AML-193 (cell line): Measurements from ENCODE around the gene ITIH4.

Source experiments
- DNase-seq, 2 experiments: peaks; one replicate each; lab custom pipeline; 2025; lab: John Stamatoyannopoulos, UW

The ITIH4 gene

GRCh38 chr3:52830535-52831258 is at the start of gene ITIH4:
TSS of gene ITIH4 (minus strand) at chr3:52830672. CDS start at chr3:52830642, 30 bp downstream.
- no peak for DNase-seq

- no peak for DNase-seq
Observed at GRCh38 chr3:52880047-52880446, 49.6 kb upstream of the ITIH4 start.

GRCh38 chr3:52879581-52879980 is 49.1 kb upstream of the ITIH4 start:
- DNase-seq, result no peak

- DNase-seq, result no peak
Observed at GRCh38 chr3:52879090-52879489, 48.6 kb upstream of the ITIH4 start.

- no peak for DNase-seq
Observed at GRCh38 chr3:52877085-52877484, 46.6 kb upstream of the ITIH4 start.

GRCh38 chr3:52874864-52875587 is 44.6 kb upstream of the ITIH4 start:
- DNase-seq, result no peak

GRCh38 chr3:52874160-52874701 is 43.8 kb upstream of the ITIH4 start:
- DNase-seq, result no peak

GRCh38 chr3:52873433-52874159 is 43.1 kb upstream of the ITIH4 start:
- DNase-seq, result no peak

GRCh38 chr3:52872245-52872644 is 41.8 kb upstream of the ITIH4 start:
- DNase-seq, result no peak

GRCh38 chr3:52871761-52872160 is 41.3 kb upstream of the ITIH4 start:
- DNase-seq, result no peak

GRCh38 chr3:52870471-52870870 is 40.0 kb upstream of the ITIH4 start:
- DNase-seq, result no peak

- no peak for DNase-seq
Observed at GRCh38 chr3:52866427-52866826, 36.0 kb upstream of the ITIH4 start.

GRCh38 chr3:52865994-52866393 is 35.5 kb upstream of the ITIH4 start:
- no peak for DNase-seq

GRCh38 chr3:52860424-52860768 is 29.9 kb upstream of the ITIH4 start:
- no peak for DNase-seq

GRCh38 chr3:52859686-52860423 is 29.4 kb upstream of the ITIH4 start:
- DNase-seq, result no peak

- DNase-seq, result no peak
Observed at GRCh38 chr3:52857864-52858263, 27.4 kb upstream of the ITIH4 start.

- DNase-seq, result no peak
Observed at GRCh38 chr3:52857133-52857532, 26.7 kb upstream of the ITIH4 start.

- DNase-seq, result no peak
Observed at GRCh38 chr3:52856666-52857065, 26.2 kb upstream of the ITIH4 start.

- DNase-seq, result no peak
Observed at GRCh38 chr3:52854013-52854412, 23.5 kb upstream of the ITIH4 start.

GRCh38 chr3:52852419-52852818 is 21.9 kb upstream of the ITIH4 start:
- DNase-seq, result no peak

GRCh38 chr3:52851348-52851747 is 20.9 kb upstream of the ITIH4 start:
- peak; percentile 76 to 78 for DNase-seq

GRCh38 chr3:52849656-52850055 is 19.2 kb upstream of the ITIH4 start:
- DNase-seq, result no peak
